NB4 (cell line): ENCODE data around the gene PLAC1.

ENCODE experiments used
- DNase-seq: peaks from one replicate; pipeline ENCODE4 v3.0.0; 2010; ENCODE audit warnings: low read depth
- H3K4me3 ChIP-seq: one replicate; pipeline ENCODE4 v1.5.1; 2011; ENCODE audit warnings: mild to moderate bottlenecking, low read depth, low read length, moderate library complexity
- CTCF ChIP-seq: IDR thresholded peaks from one replicate; pipeline ENCODE4 v1.5.1; 2012; ENCODE audit warnings: low read depth, low read length
- MYC ChIP-seq: IDR thresholded peaks from 2 replicates; pipeline ENCODE4 v1.6.1; 2011; ENCODE audit warnings: low read depth, low read length
- POLR2A ChIP-seq: IDR thresholded peaks from 2 replicates; pipeline ENCODE4 v1.6.1; 2011; ENCODE audit warnings: mild to moderate bottlenecking; ENCODE audit not compliant: insufficient read length; ENCODE audit errors: extremely low read depth
- TF ChIP-seq, protein P1 (sequence below): IDR thresholded peaks from 2 replicates; pipeline ENCODE4 v1.6.1; 2011; ENCODE audit warnings: low read depth, low read length

The PLAC1 gene

GRCh38 chrX:134526399-134526798 is 131.9 kb downstream of the PLAC1 start:
- TF ChIP-seq MYC, result no peak
- TF ChIP-seq CTCF, result no peak
- TF ChIP-seq, protein P1, sequence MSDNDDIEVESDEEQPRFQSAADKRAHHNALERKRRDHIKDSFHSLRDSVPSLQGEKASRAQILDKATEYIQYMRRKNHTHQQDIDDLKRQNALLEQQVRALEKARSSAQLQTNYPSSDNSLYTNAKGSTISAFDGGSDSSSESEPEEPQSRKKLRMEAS, result no peak
- no peak for TF ChIP-seq POLR2A
- no peak for DNase-seq
- H3K4me3 ChIP-seq, result no peak overlapping the region

GRCh38 chrX:134525086-134525792 is 133.0 kb downstream of the PLAC1 start:
- H3K4me3 ChIP-seq, result no peak overlapping the region
- TF ChIP-seq, protein P1, result no peak
- TF ChIP-seq POLR2A (no peak), MYC (no peak), CTCF (no peak)
- no peak for DNase-seq

DNA sequence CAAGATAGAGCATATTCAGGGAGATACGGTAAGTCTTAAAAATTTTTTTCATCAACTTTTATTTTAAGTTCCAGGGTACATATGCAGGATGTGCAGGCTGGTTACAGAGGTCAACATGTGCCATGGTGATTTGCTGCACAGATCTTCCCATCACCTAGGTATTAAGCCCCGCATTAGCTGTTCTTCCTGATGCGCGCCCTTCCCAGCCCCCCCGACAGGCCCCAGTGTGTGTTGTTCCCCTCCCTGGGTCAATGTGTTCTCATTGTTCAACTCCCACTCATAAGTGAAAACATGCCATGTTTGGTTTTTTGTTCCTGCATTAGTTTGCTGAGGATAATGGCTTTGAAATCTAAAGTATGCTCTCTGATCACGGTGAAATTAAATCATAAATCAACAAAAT is 134.1 kb downstream of the PLAC1 start:
- DNase-seq, result no peak
- no peak overlapping the region for H3K4me3 ChIP-seq
- TF ChIP-seq, protein P1, result no peak
- TF ChIP-seq CTCF (no peak), POLR2A (no peak), MYC (no peak)

DNA sequence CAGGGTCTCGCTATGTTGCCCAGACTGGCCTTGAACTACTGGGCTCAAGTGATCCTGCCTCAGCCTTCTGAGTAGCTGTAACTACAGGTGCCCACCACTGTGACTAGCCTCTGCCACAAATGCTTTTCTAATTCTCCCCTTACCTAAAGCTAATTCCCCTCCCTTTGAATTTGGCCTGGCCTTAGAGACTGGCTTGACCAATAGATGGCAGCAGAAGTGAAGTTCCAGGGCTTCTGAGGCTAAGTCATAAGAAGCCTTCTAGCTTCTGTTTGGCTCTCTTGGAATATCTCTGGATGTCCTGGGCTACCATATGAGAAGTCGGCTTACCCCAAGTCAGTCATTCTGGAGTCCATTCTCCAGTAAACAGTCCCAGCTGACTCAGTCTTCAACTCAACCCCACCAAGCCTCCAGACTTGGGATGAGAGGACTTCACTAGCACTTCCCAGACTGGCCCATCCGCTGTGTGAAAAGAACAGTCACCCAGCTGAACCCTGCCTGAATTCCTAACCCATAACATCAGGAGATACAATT is 137.3 kb downstream of the PLAC1 start:
- peak; percentile 64 for TF ChIP-seq CTCF
- TF ChIP-seq MYC, result no peak
- H3K4me3 ChIP-seq, result no peak overlapping the region
- peak; percentile 75 for DNase-seq
